ENCODE measurements around the gene MOGAT1. TPM values are rescaled to one million over a fixed set of nuclear protein-coding genes. Genes with fewer than 3 reads are reported as not detected.
A peak's percentile ranks its signal among the peaks of the same experiment; 100 is the strongest.

MOGAT1 gene
- total and polyA plus RNA-seq, 8 donors, result 0.17 to 0.38 (median 0.29) TPM; not detected in 4

DNA sequence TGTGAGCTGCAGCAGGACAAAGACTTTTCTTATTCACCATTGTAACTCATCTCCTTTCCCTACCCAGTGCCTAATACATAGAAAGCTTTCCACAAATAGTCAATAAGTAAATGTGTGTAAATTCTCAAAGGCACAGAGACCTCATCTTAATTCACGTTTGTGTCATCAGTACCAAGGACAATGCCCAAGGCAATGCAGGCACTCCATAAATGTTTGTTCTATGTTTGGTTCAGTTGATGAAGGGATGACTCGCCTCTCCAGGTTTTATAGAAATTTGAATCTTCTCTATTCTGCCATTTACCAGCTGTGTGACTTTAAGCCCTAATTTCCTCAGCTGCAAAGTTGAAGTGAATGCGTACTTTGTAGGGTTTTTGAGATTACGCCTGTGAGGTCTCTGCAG lies 2.1 kb upstream of the MOGAT1 start:
- no peak for ATAC-seq
- Histone ChIP-seq H3K4me1 (peaks cover 0 to 4% (median 0%) of the 10 kb centered on the region in 3 donors), H3K4me3 (no peak overlapping the region), H3K9me3 (no peaks in the 10 kb centered on the region), H3K27ac (no peak overlapping the region), H3K27me3 (no peaks in the 10 kb centered on the region), H3K36me3 (no peaks in the 10 kb centered on the region)
- WGBS, 2 donors, result 71 to 73% methylated on average over 4 of the region's 4 CpGs
- intact Hi-C loops (cut with DNase I), result no loop called here
- FAIRE-seq, result no peak
- TF ChIP-seq, protein P1, sequence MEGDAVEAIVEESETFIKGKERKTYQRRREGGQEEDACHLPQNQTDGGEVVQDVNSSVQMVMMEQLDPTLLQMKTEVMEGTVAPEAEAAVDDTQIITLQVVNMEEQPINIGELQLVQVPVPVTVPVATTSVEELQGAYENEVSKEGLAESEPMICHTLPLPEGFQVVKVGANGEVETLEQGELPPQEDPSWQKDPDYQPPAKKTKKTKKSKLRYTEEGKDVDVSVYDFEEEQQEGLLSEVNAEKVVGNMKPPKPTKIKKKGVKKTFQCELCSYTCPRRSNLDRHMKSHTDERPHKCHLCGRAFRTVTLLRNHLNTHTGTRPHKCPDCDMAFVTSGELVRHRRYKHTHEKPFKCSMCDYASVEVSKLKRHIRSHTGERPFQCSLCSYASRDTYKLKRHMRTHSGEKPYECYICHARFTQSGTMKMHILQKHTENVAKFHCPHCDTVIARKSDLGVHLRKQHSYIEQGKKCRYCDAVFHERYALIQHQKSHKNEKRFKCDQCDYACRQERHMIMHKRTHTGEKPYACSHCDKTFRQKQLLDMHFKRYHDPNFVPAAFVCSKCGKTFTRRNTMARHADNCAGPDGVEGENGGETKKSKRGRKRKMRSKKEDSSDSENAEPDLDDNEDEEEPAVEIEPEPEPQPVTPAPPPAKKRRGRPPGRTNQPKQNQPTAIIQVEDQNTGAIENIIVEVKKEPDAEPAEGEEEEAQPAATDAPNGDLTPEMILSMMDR (IDR thresholded peaks at IDR 0.05), result no peak
- DNase-seq, result no peak

DNA sequence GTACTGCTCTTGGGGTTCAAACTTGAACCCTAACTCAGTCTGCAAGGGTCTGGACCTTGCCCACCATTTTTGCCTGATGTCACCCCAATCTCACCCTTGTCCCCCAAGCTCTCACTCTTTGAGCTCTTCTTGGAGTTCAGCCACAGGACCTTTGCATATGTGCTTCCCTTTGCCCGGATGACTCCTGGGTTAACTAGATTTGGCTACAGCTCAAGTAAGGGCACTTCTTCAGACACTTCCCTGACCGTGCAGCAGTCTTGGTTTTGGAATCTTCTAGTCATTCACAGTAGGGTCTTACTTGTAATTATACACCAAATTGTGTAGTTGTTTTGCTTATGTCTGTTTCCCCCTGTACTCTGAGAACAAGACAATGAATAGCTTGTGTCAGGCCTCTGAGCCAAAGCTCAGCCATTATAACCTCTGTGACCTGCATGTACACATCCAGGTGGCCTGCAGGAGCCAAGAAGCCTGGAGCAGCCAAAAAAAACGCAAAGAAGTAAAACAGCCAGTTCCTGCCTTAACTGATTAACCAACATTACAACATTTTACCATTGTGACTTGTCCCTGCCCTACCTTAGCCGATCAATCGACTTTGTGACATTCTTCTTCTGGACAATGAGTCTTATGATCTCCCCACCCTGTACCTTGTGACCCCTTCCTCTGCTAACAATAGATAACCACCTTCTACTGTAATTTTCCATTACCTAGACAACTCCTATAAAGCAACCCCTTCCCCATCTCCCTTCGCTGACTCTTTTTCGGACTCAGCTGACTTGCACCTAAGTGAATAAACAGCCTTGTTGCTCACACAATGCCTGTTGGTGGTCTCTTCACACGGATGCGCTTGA lies 1.0 kb upstream of the MOGAT1 start:
- Histone ChIP-seq H3K4me1 (peaks cover 0 to 4% (median 0%) of the 10 kb centered on the region in 3 donors), H3K36me3 (no peaks in the 10 kb centered on the region), H3K9me3 (no peaks in the 10 kb centered on the region), H3K27ac (no peak overlapping the region), H3K4me3 (no peak overlapping the region), H3K27me3 (no peaks in the 10 kb centered on the region)
- no peak for ATAC-seq
- intact Hi-C loops (cut with DNase I), result no loop called here
- TF ChIP-seq, protein P1 (IDR thresholded peaks at IDR 0.05), result no peak
- DNase-seq, result no peak
- FAIRE-seq, result no peak
- 67 to 73% methylated on average over 9 of the region's 9 CpGs for WGBS, 2 donors

DNA sequence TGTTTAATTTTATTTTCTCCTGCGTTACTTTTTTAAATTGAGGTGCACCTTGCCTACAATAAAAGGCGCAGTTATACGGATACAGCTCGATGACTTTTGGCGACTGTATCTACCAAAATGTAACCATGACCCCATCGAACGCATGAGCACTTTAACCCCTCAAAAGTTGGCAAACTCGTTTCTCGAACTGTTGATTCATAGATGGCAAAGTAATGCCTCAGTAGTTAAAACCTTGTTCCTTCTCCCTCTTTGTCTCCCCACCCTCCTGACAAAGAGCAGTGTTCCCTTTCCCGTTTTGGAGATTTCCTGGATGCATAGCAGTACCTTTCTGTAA lies 577 bp downstream of the MOGAT1 start:
- FAIRE-seq (no peak), DNase-seq (no peak)
- 6% methylated on average over 10 of the region's 10 CpGs for WGBS, 2 donors

DNA sequence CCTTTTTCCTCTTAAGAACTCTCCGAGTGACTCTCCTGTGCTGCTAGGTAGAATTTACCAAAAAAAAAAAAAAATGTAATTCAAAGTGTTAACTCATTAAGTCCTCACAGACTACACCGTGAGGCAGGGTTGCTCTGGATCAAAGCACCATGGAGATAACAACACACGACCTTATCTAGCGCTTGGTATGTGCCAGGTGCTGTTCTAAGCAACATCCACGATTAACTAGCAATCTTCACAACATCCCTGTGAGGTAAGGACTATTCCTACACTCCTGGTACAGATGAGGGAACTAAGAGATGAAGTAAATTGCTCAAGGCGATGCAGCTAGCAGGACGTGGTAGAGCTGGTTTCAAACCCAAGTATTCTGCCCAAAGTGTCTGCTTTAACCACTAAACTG lies 1.8 kb downstream of the MOGAT1 start:
- TF ChIP-seq, protein P1 (IDR thresholded peaks at IDR 0.05), result no peak
- no peak overlapping the region for H3K27ac ChIP-seq
- H3K4me3 ChIP-seq, result no peak overlapping the region
- DNase-seq (no peak), ATAC-seq (no peak), FAIRE-seq (no peak)
- H3K4me1 ChIP-seq, result peaks cover 0 to 4% (median 0%) of the 10 kb centered on the region in 3 donors
- no peaks in the 10 kb centered on the region for H3K27me3 ChIP-seq
- WGBS, 2 donors, result 60 to 64% methylated on average over 6 to 7 of the region's 7 CpGs
- no peaks in the 10 kb centered on the region for H3K9me3 ChIP-seq
- intact Hi-C loops (cut with DNase I), result no loop called here
- H3K36me3 ChIP-seq, result no peaks in the 10 kb centered on the region

More for the DNA sequence above, 577 bp downstream of the MOGAT1 start:
- H3K36me3 ChIP-seq, result no peaks in the 10 kb centered on the region
- peaks cover 0 to 4% (median 0%) of the 10 kb centered on the region in 3 donors for H3K4me1 ChIP-seq
- H3K9me3 ChIP-seq, result no peaks in the 10 kb centered on the region
- no peak overlapping the region for H3K27ac ChIP-seq
- ATAC-seq, result peak in 2 of 4 donors; percentile 3 to 4
- TF ChIP-seq, protein P1 (IDR thresholded peaks at IDR 0.05), result no peak
- no peaks in the 10 kb centered on the region for H3K27me3 ChIP-seq
- intact Hi-C loops (cut with DNase I), result no loop called here
- peak overlapping the region in 3 of 4 donors; percentile 31 to 52 (median 50) for H3K4me3 ChIP-seq

DNA sequence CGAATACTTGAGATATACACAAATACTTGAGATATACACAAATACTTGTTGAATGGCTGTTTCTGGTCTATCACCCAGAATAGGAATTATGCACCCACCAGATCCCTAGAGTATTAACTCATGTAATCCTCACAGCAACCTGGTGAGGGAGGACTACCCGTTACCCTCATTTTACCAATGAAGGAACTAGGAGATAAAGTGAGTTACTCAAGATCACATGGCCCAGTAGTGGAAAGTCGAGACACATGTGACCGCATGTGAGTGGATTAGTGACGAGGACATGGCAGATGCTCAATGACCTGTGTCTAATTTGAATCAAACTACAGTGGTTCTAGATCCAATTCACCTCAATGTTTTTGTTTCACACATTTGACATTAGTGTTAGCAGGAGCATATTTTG lies 2.4 kb downstream of the MOGAT1 start:
- Histone ChIP-seq H3K27ac (no peak overlapping the region), H3K9me3 (no peaks in the 10 kb centered on the region), H3K4me1 (peaks cover 0 to 4% (median 0%) of the 10 kb centered on the region in 3 donors), H3K27me3 (no peaks in the 10 kb centered on the region), H3K4me3 (no peak overlapping the region), H3K36me3 (no peaks in the 10 kb centered on the region)
- intact Hi-C loops (cut with DNase I), result no loop called here
- ATAC-seq (no peak), DNase-seq (no peak), FAIRE-seq (no peak)
- TF ChIP-seq, protein P1 (IDR thresholded peaks at IDR 0.05), result no peak
- WGBS, 2 donors, result 90 to 91% methylated on average over 5 of the region's 5 CpGs

Measured in pancreas (tissue), 10 donors.